Spleen (tissue), 11 donors: ENCODE results near the gene UMPS. TPM values are rescaled to one million over a fixed set of nuclear protein-coding genes. Genes with fewer than 3 reads are reported as not detected.

Source experiments
- DNase-seq: peaks from one replicate; pipeline ENCODE4 v3.0.0-alpha.2; 2020
- H3K27ac ChIP-seq, 8 donors: fragments of 200-600 bp; sonication (generic) in 7 of 8; 1 replicate in 4 of 8; 2 replicates in 4 of 8; pipeline versions ENCODE4 v1.5.0 to v1.8.0; 2016 to 2021; ENCODE audit warnings: inconsistent platforms in 4 of 8, mild to moderate bottlenecking in 4 of 8, moderate library complexity in 1 of 8
- H3K27me3 ChIP-seq, 7 donors: fragments of 200-600 bp; sonication (generic) in 6 of 7; replicated peaks in 1 of 7; 1 replicate in 4 of 7; 2 replicates in 3 of 7; pipeline versions ENCODE4 v1.5.0 to v1.8.0; 2016 to 2021; ENCODE audit warnings: inconsistent platforms in 3 of 7, mild to moderate bottlenecking in 1 of 7
- H3K36me3 ChIP-seq, 6 donors: fragments of 200-600 bp; sonication (generic) in 5 of 6; 1 replicate in 4 of 6; 2 replicates in 2 of 6; pipeline versions ENCODE4 v1.5.0 to v1.8.0; 2016 to 2021; ENCODE audit warnings: inconsistent platforms in 2 of 6
- H3K4me1 ChIP-seq, 6 donors: fragments of 200-600 bp; sonication (generic) in 5 of 6; 1 replicate in 3 of 6; 2 replicates in 3 of 6; pipeline versions ENCODE4 v1.5.0 to v1.8.0; 2016 to 2021; ENCODE audit warnings: inconsistent platforms in 3 of 6
- H3K4me3 ChIP-seq, 8 donors: fragments of 200-600 bp; sonication (generic) in 7 of 8; 1 replicate in 4 of 8; 2 replicates in 4 of 8; pipeline versions ENCODE4 v1.5.0 to v1.8.0; 2016 to 2021; ENCODE audit warnings: inconsistent platforms in 4 of 8, mild to moderate bottlenecking in 4 of 8, moderate library complexity in 2 of 8
- H3K9me3 ChIP-seq, 8 donors: fragments of 200-600 bp; sonication (generic) in 7 of 8; 1 replicate in 4 of 8; 2 replicates in 4 of 8; pipeline versions ENCODE4 v1.5.0 to v1.8.0; 2016 to 2021; ENCODE audit warnings: inconsistent platforms in 4 of 8
- CTCF ChIP-seq, 11 experiments: fragments of 200-600 bp in 7 of 11; fragments of 450-650 bp in 4 of 11; sonication (generic) in 4 of 11; IDR thresholded peaks in 8 of 11; conservative IDR thresholded peaks in 3 of 11; 1 replicate in 7 of 11; 2 replicates in 4 of 11; pipeline versions ENCODE4 v1.4.0 to v1.8.0; 2016 to 2021; ENCODE audit warnings: antibody characterized with exemption in 11 of 11, inconsistent platforms in 4 of 11, mild to moderate bottlenecking in 1 of 11
- POLR2A ChIP-seq, 3 donors: fragments of 450-650 bp; IDR thresholded peaks; one replicate each; pipeline ENCODE4 v1.5.1; 2017; ENCODE audit warnings: antibody characterized with exemption in 3 of 3, mild to moderate bottlenecking in 1 of 3
- POLR2AphosphoS5 ChIP-seq, 3 donors: sonication (generic); formaldehyde crosslinking; IDR thresholded peaks; one replicate each; pipeline ENCODE4 v1.5.1; 2017; ENCODE audit warnings: antibody characterized with exemption in 3 of 3
- WGBS, 5 donors: extraction: QIAGEN DNeasy Blood & Tissue Kit in 3 of 5; methylation state at CpG; one replicate each; pipeline versions ENCODE4 v1.1.5 to v1.1.7; 2013 to 2018; 5-methylcytosine and 5-hydroxymethylcytosine counted together
- intact Hi-C: fragments of 100-400 bp; cut with DNase I; formaldehyde crosslinking; loops from one replicate; pipeline ENCODE4 v1.15.0; 2023; ENCODE audit warnings: low total_unique reads
- polyA plus RNA-seq, 3 donors: library from polyadenylated mRNA; stranded (reverse); fragments of 200-250 nt; gene quantifications; one replicate each; pipeline ENCODE4 v1.2.1, GENCODE V29; 2013
- total RNA-seq, 7 donors: library from RNA; depleted of rRNA in 3 of 7; stranded (reverse); fragments of >200 nt in 3 of 7; fragmentation: NEBNext Ultra II Directional in 4 of 7; extraction: Animal tissue kit (Norgen Biotek cat#: 25700) in 4 of 7; gene quantifications; one replicate each; pipeline versions ENCODE4 v1.1.0 to v1.2.1, GENCODE V29; 2016 to 2021
- donor health status: healthy with polysubstance abuse.
- donor health status: DM: no; HTN: no; CAD: no; lungs with moderate emphysema.
- donor health status: DM: no; HTN: no; CAD: no.
- donor health status: Bipolar disorder and iron deficiency.
- donor health status: healthy.
- donor health status: DM: no; HTN: no; CAD: no.
- donor health status: DM: yes; HTN: yes; CAD: no.

Gene UMPS
- total and polyA plus RNA-seq, 10 donors, result 11.2 to 41.8 (median 26.4) TPM

DNA sequence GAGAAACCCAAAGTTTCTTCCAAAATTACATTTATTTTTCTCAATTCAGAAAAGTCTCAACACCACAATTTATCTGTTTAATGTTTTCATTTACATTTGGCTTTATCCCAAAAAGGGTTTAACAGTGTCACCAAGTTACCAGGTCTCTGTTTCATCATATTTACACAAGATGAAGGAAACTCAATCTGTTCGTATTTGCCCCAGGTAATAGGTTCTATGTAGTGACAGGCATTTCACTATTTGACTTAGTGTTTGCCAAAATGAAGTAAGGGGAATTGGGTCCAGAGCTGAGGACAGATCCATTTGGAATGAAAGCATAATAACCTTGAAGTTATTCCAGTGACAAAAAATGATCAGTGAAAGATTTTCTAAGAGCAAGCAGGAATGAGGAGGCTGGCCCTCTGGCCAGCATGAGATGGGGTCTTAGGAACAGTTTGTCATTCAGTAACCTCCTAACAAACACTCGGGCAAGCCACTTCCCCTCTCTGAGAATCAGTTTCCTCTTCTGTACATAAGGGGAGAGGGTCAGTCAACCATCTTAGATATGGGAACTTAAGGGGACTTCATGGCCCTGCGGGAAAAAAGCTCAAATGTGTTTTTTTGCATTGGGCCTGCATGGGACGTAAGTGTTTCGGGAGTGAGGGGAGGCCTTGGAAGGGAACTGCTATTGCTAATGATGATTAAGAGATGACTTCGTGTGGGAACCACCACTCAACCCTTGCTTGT is 31.8 kb downstream of the UMPS start:
- DNase-seq, result no peak
- H3K9me3 ChIP-seq, result no peaks in the 10 kb centered on the region
- no peak for TF ChIP-seq CTCF (IDR thresholded peaks at IDR 0.05 in 8 of 11, conservative IDR thresholded peaks at IDR 0.05 in 3 of 11)
- no peak for TF ChIP-seq POLR2AphosphoS5 (IDR thresholded peaks at IDR 0.05)
- no peak for TF ChIP-seq POLR2A (IDR thresholded peaks at IDR 0.05)
- H3K4me1 ChIP-seq, result peaks cover 6 to 19% (median 12%) of the 10 kb centered on the region in 6 donors
- peak overlapping the region in 3 of 8 donors; percentile 3 to 48 (median 45) for H3K27ac ChIP-seq
- intact Hi-C loops, result loop anchor here (5.0 kb wide), 1 partner anchor 140 kb away; no protein-coding TSS in a partner anchor
- peaks cover 0 to 43% (median 17%) of the 10 kb centered on the region in 6 donors for H3K36me3 ChIP-seq
- H3K4me3 ChIP-seq, result no peak overlapping the region
- 55 to 76% (median 66%) methylated on average over 6 of the region's 6 CpGs for WGBS, 5 donors
- H3K27me3 ChIP-seq, result no peaks in the 10 kb centered on the region

DNA sequence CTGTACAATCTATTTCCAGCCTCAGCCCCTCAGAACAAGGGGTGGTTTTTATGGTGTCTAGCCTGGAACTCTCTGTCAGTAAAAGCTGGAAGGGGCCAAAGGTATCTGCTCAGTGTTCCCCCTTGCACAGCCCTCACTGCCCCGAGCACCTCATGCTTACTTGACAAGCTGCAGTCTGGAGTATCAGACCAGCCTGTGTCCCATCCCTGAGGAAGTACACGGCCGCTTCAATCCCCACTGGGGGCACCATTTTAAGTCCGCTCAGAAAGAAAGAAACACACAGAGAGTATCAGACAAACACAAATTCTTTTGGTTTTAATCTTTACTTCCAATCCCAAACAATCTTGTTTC is 32.4 kb downstream of the UMPS start:
- Histone ChIP-seq H3K9me3 (no peaks in the 10 kb centered on the region), H3K4me1 (peaks cover 6 to 19% (median 12%) of the 10 kb centered on the region in 6 donors), H3K27me3 (no peaks in the 10 kb centered on the region), H3K36me3 (peaks cover 0 to 48% (median 17%) of the 10 kb centered on the region in 6 donors), H3K27ac (peak overlapping the region in 3 of 8 donors; percentile 3 to 48 (median 45)), H3K4me3 (no peak overlapping the region)
- 82 to 90% (median 88%) methylated on average over 4 of the region's 4 CpGs for WGBS, 5 donors
- intact Hi-C loops, result loop anchor here (5.0 kb wide), 1 partner anchor 140 kb away; no protein-coding TSS in a partner anchor
- DNase-seq, result no peak
- no peak for TF ChIP-seq CTCF (IDR thresholded peaks at IDR 0.05 in 8 of 11, conservative IDR thresholded peaks at IDR 0.05 in 3 of 11)
- no peak for TF ChIP-seq POLR2AphosphoS5 (IDR thresholded peaks at IDR 0.05)
- no peak for TF ChIP-seq POLR2A (IDR thresholded peaks at IDR 0.05)

DNA sequence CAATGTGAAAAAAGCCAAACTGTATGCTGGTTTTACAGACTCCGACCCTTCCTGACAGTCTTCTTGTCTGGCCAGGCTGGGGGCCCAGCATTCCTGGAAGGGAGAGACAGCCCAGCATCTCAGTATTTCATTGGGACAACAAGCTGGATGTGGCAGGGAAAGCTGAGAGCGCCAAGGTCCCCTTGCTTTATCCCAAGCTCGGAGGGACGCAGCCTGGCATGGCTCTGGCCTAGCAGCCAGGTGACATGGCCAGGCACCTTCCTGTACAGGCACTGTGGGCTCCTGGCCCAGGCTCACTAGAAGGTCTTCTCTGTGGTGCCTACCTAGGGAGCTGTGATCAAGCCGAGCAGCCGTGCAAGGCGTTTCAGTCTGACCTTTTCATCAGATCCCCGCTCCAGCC is 33.0 kb downstream of the UMPS start:
- Histone ChIP-seq H3K9me3 (no peaks in the 10 kb centered on the region), H3K4me3 (no peak overlapping the region), H3K36me3 (peaks cover 0 to 51% (median 17%) of the 10 kb centered on the region in 6 donors), H3K4me1 (peaks cover 6 to 19% (median 12%) of the 10 kb centered on the region in 6 donors), H3K27me3 (no peaks in the 10 kb centered on the region), H3K27ac (no peak overlapping the region)
- no peak for DNase-seq
- no peak for TF ChIP-seq POLR2AphosphoS5 (IDR thresholded peaks at IDR 0.05)
- TF ChIP-seq POLR2A (IDR thresholded peaks at IDR 0.05), result no peak
- TF ChIP-seq CTCF (IDR thresholded peaks at IDR 0.05 in 8 of 11, conservative IDR thresholded peaks at IDR 0.05 in 3 of 11), result no peak
- intact Hi-C loops, result loop anchor here (5.0 kb wide), 1 partner anchor 139 kb away; no protein-coding TSS in a partner anchor
- 86 to 97% (median 89%) methylated on average over 8 of the region's 8 CpGs for WGBS, 5 donors

- Histone ChIP-seq H3K27me3 (no peaks in the 10 kb centered on the region), H3K4me1 (peaks cover 6 to 19% (median 12%) of the 10 kb centered on the region in 6 donors), H3K36me3 (peaks cover 0 to 56% (median 17%) of the 10 kb centered on the region in 6 donors), H3K9me3 (no peaks in the 10 kb centered on the region), H3K4me3 (no peak overlapping the region), H3K27ac (no peak overlapping the region)
- 87 to 94% (median 92%) methylated on average over 15 of the region's 15 CpGs for WGBS, 5 donors
- DNase-seq, result peak; percentile 61
- intact Hi-C loops, result loop anchor here (5.0 kb wide), 1 partner anchor 138 kb away; no protein-coding TSS in a partner anchor
- no peak for TF ChIP-seq POLR2AphosphoS5 (IDR thresholded peaks at IDR 0.05)
- no peak for TF ChIP-seq POLR2A (IDR thresholded peaks at IDR 0.05)
- TF ChIP-seq CTCF (IDR thresholded peaks at IDR 0.05 in 8 of 11, conservative IDR thresholded peaks at IDR 0.05 in 3 of 11), result no peak
Observed at GRCh38 chr3:124763644-124764358, 33.5 kb downstream of the UMPS start.
